CD14-positive monocyte (primary cell): Measurements from ENCODE around the gene TSPEAR. TPM values are rescaled to one million over a fixed set of nuclear protein-coding genes. Genes with fewer than 3 reads are reported as not detected.

ENCODE experiments used
- DNase-seq, 3 donors: peaks; one replicate each; pipeline ENCODE4 v3.0.0-alpha.2; 2011 to 2022
- H2AFZ ChIP-seq: 2 replicates; pipeline ENCODE4 v1.6.0; 2012; ENCODE audit warnings: mild to moderate bottlenecking, low read depth, low read length, inconsistent platforms; ENCODE audit not compliant: insufficient read depth, poor library complexity, severe bottlenecking
- H3K27ac ChIP-seq, 2 donors: 1 replicate in 1 of 2; 2 replicates in 1 of 2; pipeline ENCODE4 v1.5.1; 2012 to 2013; ENCODE audit warnings: low read length in 2 of 2, control low read depth in 1 of 2, inconsistent platforms in 1 of 2, low read depth in 1 of 2, mild to moderate bottlenecking in 1 of 2
- H3K27me3 ChIP-seq, 2 donors: one replicate each; pipeline versions ENCODE4 v1.6.0 to v1.6.1; 2011 to 2013; ENCODE audit warnings: low read length in 2 of 2; ENCODE audit not compliant: control insufficient read depth in 2 of 2, insufficient read depth in 2 of 2
- H3K36me3 ChIP-seq, 2 donors: replicated peaks in 1 of 2; 1 replicate in 1 of 2; 2 replicates in 1 of 2; pipeline versions ENCODE4 v1.5.1 to v1.6.1; 2012 to 2013; ENCODE audit warnings: low read length in 2 of 2, control low read depth in 1 of 2, inconsistent platforms in 1 of 2, mild to moderate bottlenecking in 1 of 2; ENCODE audit not compliant: insufficient read depth in 2 of 2, control insufficient read depth in 1 of 2
- H3K4me1 ChIP-seq, 2 donors: 1 replicate in 1 of 2; 2 replicates in 1 of 2; pipeline versions ENCODE4 v1.5.1 to v1.6.1; 2012 to 2013; ENCODE audit warnings: low read length in 2 of 2, control low read depth in 1 of 2, inconsistent platforms in 1 of 2, mild to moderate bottlenecking in 1 of 2, moderate library complexity in 1 of 2; ENCODE audit not compliant: insufficient read depth in 2 of 2, control insufficient read depth in 1 of 2
- H3K4me2 ChIP-seq: replicated peaks from 2 replicates; pipeline ENCODE3; 2012; ENCODE audit warnings: low read length, moderate library complexity, mild to moderate bottlenecking; ENCODE audit not compliant: poor library complexity, severe bottlenecking; ENCODE audit errors: extremely low read depth
- H3K4me3 ChIP-seq, 3 experiments: fragments of 200-600 bp in 1 of 3; sonication (generic) in 1 of 3; replicated peaks in 1 of 3; 1 replicate in 2 of 3; 2 replicates in 1 of 3; pipeline ENCODE4 v1.5.1; 2011 to 2013; ENCODE audit warnings: low read length in 3 of 3, mild to moderate bottlenecking in 3 of 3, control low read depth in 2 of 3, low read depth in 2 of 3, inconsistent platforms in 1 of 3, moderate library complexity in 1 of 3
- H3K79me2 ChIP-seq: 2 replicates; pipeline ENCODE4 v1.6.0; 2012; ENCODE audit warnings: mild to moderate bottlenecking, control low read depth, inconsistent platforms, low read length, moderate library complexity; ENCODE audit not compliant: insufficient read depth
- H3K9ac ChIP-seq: 2 replicates; pipeline ENCODE4 v1.6.0; 2017; ENCODE audit warnings: low read length, mild to moderate bottlenecking; ENCODE audit not compliant: insufficient read depth, poor library complexity, severe bottlenecking
- H3K9me3 ChIP-seq, 2 donors: replicated peaks in 1 of 2; 1 replicate in 1 of 2; 2 replicates in 1 of 2; pipeline versions ENCODE4 v1.5.1 to v1.6.1; 2012 to 2013; ENCODE audit warnings: low read length in 2 of 2, control low read depth in 1 of 2; ENCODE audit not compliant: control insufficient read depth in 1 of 2, insufficient read depth in 1 of 2
- H4K20me1 ChIP-seq: 2 replicates; pipeline ENCODE4 v1.6.0; 2012; ENCODE audit warnings: mild to moderate bottlenecking, low read length, control low read depth, moderate library complexity; ENCODE audit not compliant: insufficient read depth
- H3K27ac Mint-ChIP-seq, 7 donors: one replicate each; pipeline ENCODE4 v1.8.0; 2020; ENCODE audit warnings: mild to moderate bottlenecking in 7 of 7, mixed read lengths in 7 of 7, moderate library complexity in 6 of 7, inconsistent platforms in 2 of 7
- H3K27me3 Mint-ChIP-seq, 3 donors: one replicate each; pipeline ENCODE4 v1.8.0; 2021 to 2022; ENCODE audit warnings: low read depth in 3 of 3, mild to moderate bottlenecking in 3 of 3, mixed read lengths in 3 of 3, moderate library complexity in 3 of 3, inconsistent platforms in 1 of 3
- H3K36me3 Mint-ChIP-seq, 2 donors: one replicate each; pipeline ENCODE4 v1.8.0; 2020; ENCODE audit warnings: mixed read lengths in 2 of 2, inconsistent platforms in 1 of 2, mild to moderate bottlenecking in 1 of 2
- H3K4me1 Mint-ChIP-seq: one replicate; pipeline ENCODE4 v1.8.0; 2020; ENCODE audit warnings: mild to moderate bottlenecking, mixed read lengths
- H3K4me3 Mint-ChIP-seq, 2 donors: one replicate each; pipeline ENCODE4 v1.8.0; 2020; ENCODE audit warnings: mild to moderate bottlenecking in 2 of 2, mixed read lengths in 2 of 2, moderate library complexity in 1 of 2
- H3K9me3 Mint-ChIP-seq, 7 donors: one replicate each; pipeline ENCODE4 v1.8.0; 2020 to 2022; ENCODE audit warnings: mixed read lengths in 7 of 7, mild to moderate bottlenecking in 6 of 7, moderate library complexity in 6 of 7, inconsistent platforms in 2 of 7
- WGBS: methylation state at CpG from one replicate; pipeline ENCODE4 v1.1.5; 2013; ENCODE audit warnings: missing lambda C conversion rate; ENCODE audit not compliant: insufficient coverage; 5-methylcytosine and 5-hydroxymethylcytosine counted together
- intact Hi-C, 2 donors: fragments of 100-400 bp; cut with micrococcal nuclease; formaldehyde crosslinking; loops; one replicate each; pipeline versions ENCODE4 v1.15.0 to v1.15.1; 2023
- polyA plus RNA-seq, 3 donors: library from polyadenylated mRNA; depleted of rRNA in 1 of 3; unstranded in 2 of 3; stranded (reverse) in 1 of 3; fragments of 300-500 nt in 2 of 3; fragments of >200 nt in 1 of 3; fragmentation: Illumina TruSeq in 2 of 3; gene quantifications; 1 replicate in 2 of 3; 2 replicates in 1 of 3; pipeline ENCODE4 v1.2.3, GENCODE V29; 2012 to 2021
- TF ChIP-seq, protein P1 (sequence below): fragments of 200-600 bp; IDR thresholded peaks from one replicate; pipeline ENCODE4 v1.8.0; 2022; ENCODE audit warnings: antibody characterized with exemption, mild to moderate bottlenecking

Gene TSPEAR
- polyA plus RNA-seq, 3 donors: not detected

DNA sequence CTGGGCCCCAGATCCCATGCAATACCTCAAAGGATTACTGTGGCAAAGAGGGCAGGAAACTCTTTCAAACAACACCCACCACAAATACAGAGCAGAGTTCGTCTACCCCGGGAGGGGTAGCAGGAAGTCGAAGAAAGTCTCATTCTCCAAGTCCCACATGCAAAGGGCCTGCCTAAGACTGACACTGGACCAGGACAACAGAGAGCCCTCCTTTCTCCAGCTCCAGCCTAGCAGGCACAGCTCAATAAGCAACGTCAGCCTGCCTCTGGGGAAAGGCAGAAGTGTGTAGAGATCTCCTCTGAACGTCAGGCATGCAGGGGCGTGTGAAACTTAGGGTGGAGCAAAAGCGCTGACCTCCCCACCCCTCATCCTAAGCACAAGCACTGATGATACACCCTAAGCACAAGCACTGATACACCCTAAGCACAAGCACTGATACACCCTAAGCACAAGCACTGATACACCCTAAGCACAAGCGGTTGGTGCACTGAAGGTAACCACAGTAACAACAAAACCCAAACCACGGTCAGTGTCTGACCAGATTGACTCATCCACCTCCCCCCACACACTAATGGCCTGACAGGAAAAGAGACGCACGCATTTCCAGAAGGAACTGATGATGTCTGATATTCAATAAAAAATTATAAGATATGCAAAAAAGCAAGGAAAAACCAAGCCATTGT lies 52.3 kb downstream of the TSPEAR start:
- Mint-ChIP-seq H3K4me1 (no peaks in the 10 kb centered on the region), H3K9me3 (peaks cover 25 to 55% (median 41%) of the 10 kb centered on the region in 7 donors), H3K36me3 (no peaks in the 10 kb centered on the region), H3K4me3 (no peak overlapping the region), H3K27me3 (peaks cover 8 to 11% (median 10%) of the 10 kb centered on the region in 3 donors), H3K27ac (peak overlapping the region in 2 of 7 donors; percentile 14 to 36)
- Histone ChIP-seq H4K20me1 (no peaks in the 10 kb centered on the region), H3K27ac (no peak overlapping the region), H3K4me1 (no peaks in the 10 kb centered on the region), H2AFZ (no peak overlapping the region), H3K4me3 (no peak overlapping the region), H3K9ac (no peak overlapping the region), H3K4me2 (no peak overlapping the region), H3K9me3 (peaks cover 16 to 46% of the 10 kb centered on the region in 2 donors), H3K79me2 (no peaks in the 10 kb centered on the region), H3K36me3 (no peaks in the 10 kb centered on the region), H3K27me3 (no peaks in the 10 kb centered on the region)
- intact Hi-C loops: no loop called here
- WGBS: 35% methylated on average over 3 of the region's 11 CpGs
- TF ChIP-seq, protein P1, sequence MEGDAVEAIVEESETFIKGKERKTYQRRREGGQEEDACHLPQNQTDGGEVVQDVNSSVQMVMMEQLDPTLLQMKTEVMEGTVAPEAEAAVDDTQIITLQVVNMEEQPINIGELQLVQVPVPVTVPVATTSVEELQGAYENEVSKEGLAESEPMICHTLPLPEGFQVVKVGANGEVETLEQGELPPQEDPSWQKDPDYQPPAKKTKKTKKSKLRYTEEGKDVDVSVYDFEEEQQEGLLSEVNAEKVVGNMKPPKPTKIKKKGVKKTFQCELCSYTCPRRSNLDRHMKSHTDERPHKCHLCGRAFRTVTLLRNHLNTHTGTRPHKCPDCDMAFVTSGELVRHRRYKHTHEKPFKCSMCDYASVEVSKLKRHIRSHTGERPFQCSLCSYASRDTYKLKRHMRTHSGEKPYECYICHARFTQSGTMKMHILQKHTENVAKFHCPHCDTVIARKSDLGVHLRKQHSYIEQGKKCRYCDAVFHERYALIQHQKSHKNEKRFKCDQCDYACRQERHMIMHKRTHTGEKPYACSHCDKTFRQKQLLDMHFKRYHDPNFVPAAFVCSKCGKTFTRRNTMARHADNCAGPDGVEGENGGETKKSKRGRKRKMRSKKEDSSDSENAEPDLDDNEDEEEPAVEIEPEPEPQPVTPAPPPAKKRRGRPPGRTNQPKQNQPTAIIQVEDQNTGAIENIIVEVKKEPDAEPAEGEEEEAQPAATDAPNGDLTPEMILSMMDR: no peak
- DNase-seq: no peak

DNA sequence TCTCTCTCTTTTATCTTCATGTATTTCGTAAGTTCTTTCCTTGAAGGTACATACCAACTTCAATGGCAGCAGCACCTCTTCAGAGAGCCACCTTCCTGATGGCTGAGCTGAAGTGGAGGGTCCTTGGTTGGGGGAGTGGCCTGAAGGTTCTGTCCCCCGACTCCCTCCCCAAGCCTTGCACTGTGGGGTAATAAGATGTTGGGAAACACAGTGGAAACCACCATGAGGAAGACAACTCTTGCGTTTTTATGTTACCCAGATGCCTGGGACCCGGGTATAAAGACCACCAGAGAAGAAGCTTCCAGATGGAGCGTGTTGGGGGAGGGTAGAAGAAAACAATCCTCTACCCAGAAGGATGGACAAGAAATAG lies 52.8 kb downstream of the TSPEAR start:
- no peak overlapping the region for H3K4me3 Mint-ChIP-seq
- no peak overlapping the region for H2AFZ ChIP-seq
- peaks cover 8 to 14% (median 10%) of the 10 kb centered on the region in 3 donors for H3K27me3 Mint-ChIP-seq
- no CpG with 5 or more reads among the region's 5 CpGs for WGBS
- H3K4me3 ChIP-seq: no peak overlapping the region
- no peak overlapping the region for H3K27ac Mint-ChIP-seq
- H3K27ac ChIP-seq: no peak overlapping the region
- no peaks in the 10 kb centered on the region for H3K4me1 Mint-ChIP-seq
- DNase-seq: no peak
- TF ChIP-seq, protein P1: no peak
- no peaks in the 10 kb centered on the region for H3K4me1 ChIP-seq
- H3K9ac ChIP-seq: no peak overlapping the region
- H3K9me3 ChIP-seq: peaks cover 16 to 51% of the 10 kb centered on the region in 2 donors
- no peaks in the 10 kb centered on the region for H4K20me1 ChIP-seq
- peaks cover 27 to 58% (median 42%) of the 10 kb centered on the region in 7 donors for H3K9me3 Mint-ChIP-seq
- intact Hi-C loops: no loop called here
- no peaks in the 10 kb centered on the region for H3K27me3 ChIP-seq
- H3K36me3 ChIP-seq: no peaks in the 10 kb centered on the region
- H3K4me2 ChIP-seq: no peak overlapping the region
- H3K79me2 ChIP-seq: no peaks in the 10 kb centered on the region
- no peaks in the 10 kb centered on the region for H3K36me3 Mint-ChIP-seq
